Neutrophil (primary cell): ENCODE results near the gene UGGT1.

ENCODE experiments used
- H3K27ac ChIP-seq: fragments of 200-600 bp; sonication (generic); 2 replicates; pipeline ENCODE4 v1.5.1; 2016; ENCODE audit warnings: mild to moderate bottlenecking, moderate library complexity
- H3K27me3 ChIP-seq: fragments of 200-600 bp; sonication (generic); 2 replicates; pipeline ENCODE4 v1.6.0; 2016; ENCODE audit warnings: mild to moderate bottlenecking
- H3K36me3 ChIP-seq: fragments of 200-600 bp; sonication (generic); 2 replicates; pipeline ENCODE4 v1.5.1; 2017
- H3K4me1 ChIP-seq, 2 experiments: fragments of 200-600 bp in 1 of 2; sonication (generic) in 1 of 2; 1 replicate in 1 of 2; 2 replicates in 1 of 2; pipeline versions ENCODE4 v1.5.1 to v1.6.1; 2013 to 2016; ENCODE audit warnings: low read depth in 1 of 2, low read length in 1 of 2, mild to moderate bottlenecking in 1 of 2, moderate library complexity in 1 of 2; ENCODE audit not compliant: control insufficient read depth in 1 of 2, insufficient read depth in 1 of 2
- H3K4me3 ChIP-seq, 2 experiments: fragments of 200-600 bp in 1 of 2; sonication (generic) in 1 of 2; 1 replicate in 1 of 2; 2 replicates in 1 of 2; pipeline ENCODE4 v1.5.1; 2013 to 2016; ENCODE audit warnings: low read depth in 1 of 2, low read length in 1 of 2, mild to moderate bottlenecking in 1 of 2, moderate library complexity in 1 of 2
- H3K9me3 ChIP-seq: fragments of 200-600 bp; sonication (generic); 2 replicates; pipeline ENCODE4 v1.5.1; 2016
- TF ChIP-seq, protein P1 (sequence below): fragments of 200-600 bp; sonication (generic); IDR thresholded peaks from 2 replicates; pipeline ENCODE4 v1.5.1; 2016; ENCODE audit warnings: antibody characterized with exemption

The UGGT1 gene

DNA sequence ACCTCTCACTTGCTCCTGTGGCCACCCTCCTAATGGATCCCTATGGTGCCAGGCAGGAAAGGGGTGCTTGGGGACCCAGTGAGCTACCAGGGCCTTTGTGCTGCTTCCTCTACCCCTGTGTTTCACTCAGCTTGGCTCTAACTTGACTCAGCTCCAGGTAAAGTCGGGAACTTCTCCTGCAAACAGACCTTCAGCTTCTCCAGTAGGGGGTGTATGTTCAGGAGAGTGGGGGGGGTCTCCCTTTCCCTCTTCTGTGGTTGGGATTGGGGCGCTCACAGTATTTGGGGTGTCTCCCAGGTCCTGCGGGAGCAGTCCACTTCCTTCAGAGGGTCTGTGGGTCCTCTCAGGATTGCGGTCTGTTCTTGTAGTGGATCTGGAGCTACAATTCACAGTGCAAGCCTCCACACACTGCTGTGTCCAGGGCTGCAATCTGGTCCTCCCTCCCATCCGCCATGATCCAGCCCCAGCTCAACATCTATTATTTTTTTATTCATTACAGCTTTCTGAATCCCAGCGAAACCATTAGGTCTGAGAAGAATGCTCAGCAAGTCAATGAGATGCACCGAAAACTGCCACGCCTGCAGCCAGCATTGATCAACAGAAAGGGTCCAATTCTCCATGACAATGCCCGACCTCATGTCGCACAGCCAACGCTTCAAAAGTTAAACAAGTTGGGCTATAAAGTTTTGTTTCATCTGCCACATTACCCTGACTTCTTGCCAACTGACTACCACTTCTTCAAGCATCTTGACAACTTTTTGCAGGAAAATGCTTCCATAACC is 36.7 kb upstream of the UGGT1 start:
- Histone ChIP-seq H3K27ac (no peak overlapping the region), H3K36me3 (no peaks in the 10 kb centered on the region), H3K4me1 (no peaks in the 10 kb centered on the region), H3K27me3 (peaks cover 12% of the 10 kb centered on the region), H3K4me3 (no peak overlapping the region), H3K9me3 (no peaks in the 10 kb centered on the region)
- TF ChIP-seq, protein P1, sequence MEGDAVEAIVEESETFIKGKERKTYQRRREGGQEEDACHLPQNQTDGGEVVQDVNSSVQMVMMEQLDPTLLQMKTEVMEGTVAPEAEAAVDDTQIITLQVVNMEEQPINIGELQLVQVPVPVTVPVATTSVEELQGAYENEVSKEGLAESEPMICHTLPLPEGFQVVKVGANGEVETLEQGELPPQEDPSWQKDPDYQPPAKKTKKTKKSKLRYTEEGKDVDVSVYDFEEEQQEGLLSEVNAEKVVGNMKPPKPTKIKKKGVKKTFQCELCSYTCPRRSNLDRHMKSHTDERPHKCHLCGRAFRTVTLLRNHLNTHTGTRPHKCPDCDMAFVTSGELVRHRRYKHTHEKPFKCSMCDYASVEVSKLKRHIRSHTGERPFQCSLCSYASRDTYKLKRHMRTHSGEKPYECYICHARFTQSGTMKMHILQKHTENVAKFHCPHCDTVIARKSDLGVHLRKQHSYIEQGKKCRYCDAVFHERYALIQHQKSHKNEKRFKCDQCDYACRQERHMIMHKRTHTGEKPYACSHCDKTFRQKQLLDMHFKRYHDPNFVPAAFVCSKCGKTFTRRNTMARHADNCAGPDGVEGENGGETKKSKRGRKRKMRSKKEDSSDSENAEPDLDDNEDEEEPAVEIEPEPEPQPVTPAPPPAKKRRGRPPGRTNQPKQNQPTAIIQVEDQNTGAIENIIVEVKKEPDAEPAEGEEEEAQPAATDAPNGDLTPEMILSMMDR = no peak

DNA sequence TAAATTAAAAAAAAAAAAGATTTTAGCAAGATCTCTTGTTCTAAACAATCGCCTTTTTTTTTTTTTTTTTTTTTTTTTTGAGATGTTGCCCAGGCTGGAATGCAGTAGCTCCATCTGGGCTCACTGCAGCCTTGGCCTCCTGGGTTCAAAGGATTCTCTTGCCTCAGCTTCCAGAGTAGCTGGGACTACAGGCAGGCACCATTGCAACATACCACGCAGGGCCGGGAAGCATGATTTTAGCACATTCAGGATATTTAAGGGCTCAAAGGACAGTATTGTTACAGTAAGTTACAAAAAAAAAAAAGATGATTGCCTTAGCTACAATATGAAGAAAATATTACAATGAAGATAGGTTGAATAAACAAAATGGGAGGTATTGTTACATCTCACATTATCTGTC is 33.7 kb upstream of the UGGT1 start:
- Histone ChIP-seq H3K4me3 (no peak overlapping the region), H3K9me3 (no peaks in the 10 kb centered on the region), H3K27me3 (peaks cover 9% of the 10 kb centered on the region), H3K4me1 (no peaks in the 10 kb centered on the region), H3K27ac (no peak overlapping the region), H3K36me3 (no peaks in the 10 kb centered on the region)
- TF ChIP-seq, protein P1 = no peak

DNA sequence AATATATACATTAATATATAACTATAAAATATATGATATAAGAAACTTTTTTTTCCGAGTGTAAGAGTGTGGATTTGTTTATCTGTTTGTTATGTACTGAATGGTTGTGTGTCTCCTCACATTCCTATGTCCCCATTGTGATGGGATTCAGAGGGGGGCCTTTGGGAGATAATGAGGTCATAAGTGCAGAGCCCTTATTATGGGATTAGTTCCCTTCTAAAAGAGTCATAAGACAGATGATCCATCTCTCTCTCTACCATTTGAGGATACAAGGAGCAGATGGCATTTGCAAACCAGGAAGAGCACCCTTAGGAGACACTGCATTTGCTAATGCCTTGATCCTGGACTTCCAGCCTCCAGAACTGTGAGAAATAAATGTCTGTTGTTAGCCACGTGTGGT is 32.9 kb upstream of the UGGT1 start:
- Histone ChIP-seq H3K9me3 (no peaks in the 10 kb centered on the region), H3K4me1 (no peaks in the 10 kb centered on the region), H3K27ac (no peak overlapping the region), H3K36me3 (no peaks in the 10 kb centered on the region), H3K4me3 (no peak overlapping the region), H3K27me3 (peaks cover 3% of the 10 kb centered on the region)
- TF ChIP-seq, protein P1 = no peak

DNA sequence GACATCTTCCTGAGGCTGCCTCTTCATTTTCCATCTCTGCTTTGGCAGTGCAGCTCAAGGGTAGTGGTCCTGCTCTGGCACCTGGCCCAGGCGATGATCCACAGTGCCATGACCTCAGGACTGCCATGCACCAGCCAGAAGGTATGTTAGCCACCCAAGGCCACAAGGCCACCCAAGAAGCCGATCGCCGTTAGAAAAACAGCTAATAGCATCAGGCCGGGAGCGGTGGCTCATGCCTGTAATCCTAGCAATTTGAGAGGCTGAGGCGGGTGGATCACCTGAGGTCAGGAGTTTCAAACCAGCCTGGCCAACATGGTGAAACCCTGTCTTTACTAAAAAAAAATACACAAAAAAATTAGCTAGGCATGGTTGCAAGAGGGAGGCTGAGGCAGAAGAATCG is 28.4 kb upstream of the UGGT1 start:
- Histone ChIP-seq H3K4me1 (no peaks in the 10 kb centered on the region), H3K4me3 (no peak overlapping the region), H3K36me3 (no peaks in the 10 kb centered on the region), H3K27ac (no peak overlapping the region), H3K9me3 (no peaks in the 10 kb centered on the region), H3K27me3 (no peaks in the 10 kb centered on the region)
- TF ChIP-seq, protein P1 = no peak

DNA sequence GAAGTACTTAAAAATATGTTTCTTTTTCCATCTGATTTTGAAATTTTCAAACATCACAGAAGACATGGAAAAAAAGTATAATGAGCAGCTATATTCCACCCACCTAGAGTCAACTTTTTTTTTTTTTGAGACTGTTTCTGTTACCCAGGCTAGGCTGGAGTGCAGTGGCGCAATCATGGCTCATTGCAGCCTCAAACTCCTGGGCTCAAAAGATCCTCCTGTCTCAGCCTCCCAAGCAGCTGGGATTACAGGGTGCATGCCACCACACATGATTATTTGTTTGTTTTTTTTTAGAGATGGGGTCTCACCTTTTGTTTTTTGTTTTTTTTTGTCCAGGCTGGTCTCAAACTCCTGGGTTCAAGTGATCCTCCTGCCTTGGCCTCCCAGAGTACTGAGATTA is 26.6 kb upstream of the UGGT1 start:
- Histone ChIP-seq H3K4me1 (no peaks in the 10 kb centered on the region), H3K27ac (no peak overlapping the region), H3K27me3 (no peaks in the 10 kb centered on the region), H3K4me3 (no peak overlapping the region), H3K36me3 (no peaks in the 10 kb centered on the region), H3K9me3 (no peaks in the 10 kb centered on the region)
- TF ChIP-seq, protein P1 = no peak
